H9 (cell line): ENCODE measurements around the gene TRIP6. TPM values are rescaled to one million over a fixed set of nuclear protein-coding genes. Genes with fewer than 3 reads are reported as not detected.

ENCODE experiments used
- DNase-seq: peaks from one replicate; pipeline ENCODE4 v3.0.0-alpha.2; 2017
- H2AFZ ChIP-seq: one replicate; pipeline ENCODE4 v1.6.1; 2013; ENCODE audit warnings: mild to moderate bottlenecking, low read length, control low read depth, moderate library complexity
- H2AK5ac ChIP-seq: 2 replicates; pipeline ENCODE4 v1.6.1; 2013; ENCODE audit warnings: low read length, control low read depth, mixed read lengths; ENCODE audit not compliant: insufficient read length
- H2BK120ac ChIP-seq: one replicate; pipeline ENCODE4 v1.6.1; 2013; ENCODE audit warnings: low read depth, mild to moderate bottlenecking, low read length, control low read depth, inconsistent platforms; ENCODE audit not compliant: poor library complexity, severe bottlenecking
- H2BK12ac ChIP-seq: 2 replicates; pipeline ENCODE4 v1.6.1; 2013; ENCODE audit warnings: low read length, control low read depth, mixed read lengths, low read depth; ENCODE audit not compliant: insufficient read length
- H2BK15ac ChIP-seq: 2 replicates; pipeline ENCODE4 v1.6.1; 2013; ENCODE audit warnings: low read depth, low read length, control low read depth
- H2BK20ac ChIP-seq: one replicate; pipeline ENCODE4 v1.6.1; 2013; ENCODE audit warnings: low read depth, mild to moderate bottlenecking, low read length, control low read depth, inconsistent platforms; ENCODE audit not compliant: poor library complexity, severe bottlenecking
- H2BK5ac ChIP-seq: 2 replicates; pipeline ENCODE4 v1.6.1; 2013; ENCODE audit warnings: low read length, control low read depth, mixed read lengths; ENCODE audit not compliant: insufficient read length
- H3K14ac ChIP-seq: 2 replicates; pipeline ENCODE4 v1.6.1; 2013; ENCODE audit warnings: low read length, control low read depth; ENCODE audit not compliant: insufficient read depth
- H3K18ac ChIP-seq: 2 replicates; pipeline ENCODE4 v1.6.1; 2013; ENCODE audit warnings: low read depth, mild to moderate bottlenecking, mixed read lengths, low read length, control low read depth; ENCODE audit not compliant: insufficient read length
- H3K23ac ChIP-seq: 2 replicates; pipeline ENCODE4 v1.6.1; 2013; ENCODE audit warnings: low read length, control low read depth, mixed read lengths, low read depth; ENCODE audit not compliant: insufficient read length
- H3K23me2 ChIP-seq: 2 replicates; pipeline ENCODE4 v1.6.1; 2013; ENCODE audit warnings: low read depth, mild to moderate bottlenecking, mixed read lengths, low read length, control low read depth; ENCODE audit not compliant: insufficient read length, poor library complexity, severe bottlenecking
- H3K27ac ChIP-seq: 2 replicates; pipeline ENCODE4 v1.5.1; 2013; ENCODE audit warnings: low read length, control low read depth, mixed read lengths, low read depth; ENCODE audit not compliant: insufficient read length
- H3K27me3 ChIP-seq: 2 replicates; pipeline ENCODE4 v1.6.1; 2013; ENCODE audit warnings: low read length, control low read depth, inconsistent platforms; ENCODE audit not compliant: insufficient read depth
- H3K4ac ChIP-seq: 2 replicates; pipeline ENCODE4 v1.6.1; 2013; ENCODE audit warnings: low read depth, mild to moderate bottlenecking, control low read depth, inconsistent platforms, low read length, moderate library complexity
- H3K4me1 ChIP-seq: 2 replicates; pipeline ENCODE4 v1.6.1; 2013; ENCODE audit warnings: low read length, control low read depth, inconsistent platforms; ENCODE audit not compliant: insufficient read depth
- H3K4me2 ChIP-seq: 2 replicates; pipeline ENCODE4 v1.6.1; 2013; ENCODE audit warnings: low read length, control low read depth, mixed read lengths; ENCODE audit not compliant: insufficient read length, insufficient read depth
- H3K56ac ChIP-seq: 2 replicates; pipeline ENCODE4 v1.6.1; 2013; ENCODE audit warnings: low read depth, mild to moderate bottlenecking, mixed read lengths, low read length, control low read depth; ENCODE audit not compliant: insufficient read length
- H3K79me1 ChIP-seq: 2 replicates; pipeline ENCODE4 v1.6.1; 2013; ENCODE audit warnings: low read depth, mild to moderate bottlenecking, moderate library complexity, low read length, control low read depth, inconsistent platforms; ENCODE audit not compliant: insufficient read depth, poor library complexity, severe bottlenecking
- H3K79me2 ChIP-seq: 2 replicates; pipeline ENCODE4 v1.6.1; 2013; ENCODE audit warnings: low read length, control low read depth, inconsistent platforms; ENCODE audit not compliant: insufficient read depth
- H3K9ac ChIP-seq: 2 replicates; pipeline ENCODE4 v1.6.1; 2013; ENCODE audit warnings: low read length, control low read depth, mixed read lengths; ENCODE audit not compliant: insufficient read length; ENCODE audit errors: extremely low read depth
- H3K9me3 ChIP-seq: one replicate; pipeline ENCODE4 v1.6.1; 2013; ENCODE audit warnings: low read depth, low read length, inconsistent platforms; ENCODE audit not compliant: control insufficient read depth
- H3T11ph ChIP-seq: one replicate; pipeline ENCODE4 v1.6.1; 2013; ENCODE audit warnings: mild to moderate bottlenecking, low read length, control low read depth, inconsistent platforms
- H4K20me1 ChIP-seq: one replicate; pipeline ENCODE4 v1.6.1; 2013; ENCODE audit not compliant: control insufficient read depth, insufficient read length, insufficient read depth
- H4K5ac ChIP-seq: 2 replicates; pipeline ENCODE4 v1.6.1; 2013; ENCODE audit warnings: low read depth, mild to moderate bottlenecking, mixed read lengths, low read length, control low read depth; ENCODE audit not compliant: insufficient read length
- H4K8ac ChIP-seq: replicated peaks from 2 replicates; pipeline ENCODE4 v1.6.1; 2013; ENCODE audit warnings: low read length, control low read depth, mixed read lengths, low read depth; ENCODE audit not compliant: insufficient read length
- H4K91ac ChIP-seq: 2 replicates; pipeline ENCODE4 v1.6.1; 2013; ENCODE audit warnings: low read depth, mild to moderate bottlenecking, moderate library complexity, mixed read lengths, low read length, control low read depth; ENCODE audit not compliant: insufficient read length
- H3K27ac Mint-ChIP-seq, 3 experiments: 2 replicates in 2 of 3; 3 replicates in 1 of 3; pipeline ENCODE4 v1.8.0; 2020 to 2021; ENCODE audit warnings: mixed read lengths in 3 of 3, mild to moderate bottlenecking in 1 of 3, moderate library complexity in 1 of 3
- H3K27me3 Mint-ChIP-seq: 2 replicates; pipeline ENCODE4 v1.8.0; 2021; ENCODE audit warnings: low read depth, mild to moderate bottlenecking, moderate library complexity, mixed read lengths
- H3K36me3 Mint-ChIP-seq, 3 experiments: 2 replicates in 2 of 3; 3 replicates in 1 of 3; pipeline ENCODE4 v1.8.0; 2020 to 2021; ENCODE audit warnings: low read depth in 3 of 3, mixed read lengths in 3 of 3; ENCODE audit not compliant: insufficient read depth in 1 of 3
- H3K4me1 Mint-ChIP-seq, 2 experiments: 2 replicates each; pipeline ENCODE4 v1.8.0; 2020; ENCODE audit warnings: mixed read lengths in 2 of 2
- H3K4me3 Mint-ChIP-seq, 2 experiments: 2 replicates in 1 of 2; 3 replicates in 1 of 2; pipeline ENCODE4 v1.8.0; 2020 to 2021; ENCODE audit warnings: mild to moderate bottlenecking in 2 of 2, mixed read lengths in 2 of 2, moderate library complexity in 1 of 2
- H3K9me3 Mint-ChIP-seq, 2 experiments: 2 replicates in 1 of 2; 3 replicates in 1 of 2; pipeline ENCODE4 v1.8.0; 2020; ENCODE audit warnings: mild to moderate bottlenecking in 2 of 2, mixed read lengths in 2 of 2, moderate library complexity in 1 of 2
- CTCF ChIP-seq: fragments of 200-600 bp; sonication (generic); conservative IDR thresholded peaks from 3 replicates; pipeline ENCODE4 v1.8.0; 2021; ENCODE audit warnings: antibody characterized with exemption, mild to moderate bottlenecking
- WGBS: extraction: QIAGEN DNeasy Blood & Tissue Kit; methylation state at CpG from one replicate; pipeline ENCODE4 v1.1.7; 2013; ENCODE audit warnings: missing lambda C conversion rate, low lambda C conversion rate, mixed read lengths; ENCODE audit not compliant: insufficient read length; ENCODE audit errors: extremely low coverage; 5-methylcytosine and 5-hydroxymethylcytosine counted together
- total RNA-seq: library from RNA; stranded (reverse); gene quantifications from 2 replicates; pipeline ENCODE4 v1.2.1, GENCODE V29; 2021

The TRIP6 gene
- total RNA-seq, 1 experiment from 2014 or later = 122 TPM

- H2AFZ ChIP-seq = no peak overlapping the region
- no peak overlapping the region for H3K14ac ChIP-seq
- H2BK15ac ChIP-seq = no peak overlapping the region
- no peaks in the 10 kb centered on the region for H4K20me1 ChIP-seq
- no peak overlapping the region for H3K18ac ChIP-seq
- H4K8ac ChIP-seq = no peak overlapping the region
- no peak overlapping the region for H4K5ac ChIP-seq
- no peak for TF ChIP-seq CTCF
- no peak overlapping the region for H3K9ac ChIP-seq
- H3K79me2 ChIP-seq = peaks cover 2% of the 10 kb centered on the region; the same call in 1 of the 2 replicates
- H3K79me1 ChIP-seq = no peaks in the 10 kb centered on the region
- H3K9me3 ChIP-seq = no peaks in the 10 kb centered on the region
- no peaks in the 10 kb centered on the region; a peak in 1 of 4 replicates for H3K4me1 Mint-ChIP-seq
- no peak overlapping the region for H3K23ac ChIP-seq
- H2BK5ac ChIP-seq = no peak overlapping the region
- H2BK20ac ChIP-seq = no peak overlapping the region
- no peaks in the 10 kb centered on the region; a peak in 1 of 5 replicates for H3K9me3 Mint-ChIP-seq
- H3K27me3 Mint-ChIP-seq = no peaks in the 10 kb centered on the region
- no peaks in the 10 kb centered on the region for H3K4me1 ChIP-seq
- H3T11ph ChIP-seq = no peak overlapping the region
- H3K4ac ChIP-seq = no peak overlapping the region
- no peak for DNase-seq
- H3K36me3 Mint-ChIP-seq = peaks cover 23 to 56% (median 47%) of the 10 kb centered on the region in 3 experiments; a peak in 6 of 7 replicates
- whole genome bisulfite sequencing = no CpG with 5 or more reads among the region's 15 CpGs
- H4K91ac ChIP-seq = no peak overlapping the region
- H3K27ac ChIP-seq = no peak overlapping the region
- H2BK12ac ChIP-seq = no peak overlapping the region
- H3K23me2 ChIP-seq = no peaks in the 10 kb centered on the region
- H3K27me3 ChIP-seq = no peaks in the 10 kb centered on the region
- no peak overlapping the region for H2BK120ac ChIP-seq
- 0 out of 5 replicates have a peak overlapping the region, but pooled peaks of 1 of the 2 experiments have one; percentile 6 for H3K4me3 Mint-ChIP-seq
- H3K27ac Mint-ChIP-seq = peak overlapping the region in 2 of 3 experiments; percentile 72 to 89; a peak in 3 of 7 replicates
- no peak overlapping the region for H2AK5ac ChIP-seq
- no peak overlapping the region for H3K56ac ChIP-seq
- H3K4me2 ChIP-seq = no peak overlapping the region
Observed at GRCh38 chr7:100859856-100860255, 7.3 kb upstream of the TRIP6 start.
